OCI-LY1 (cell line): ENCODE results near the gene FXYD6.

Experiments used
- H2AFZ ChIP-seq: fragments of 200-600 bp; sonication (generic), shearing (Covaris generic); 2 replicates; pipeline ENCODE4 v1.6.0; 2014; ENCODE audit warnings: antibody characterized with exemption, mild to moderate bottlenecking, low read length
- H3F3A ChIP-seq: fragments of 200-600 bp; sonication (generic), shearing (Covaris generic); 2 replicates; pipeline ENCODE4 v1.6.0; 2014; ENCODE audit warnings: mild to moderate bottlenecking, antibody characterized with exemption, low read length, moderate library complexity; ENCODE audit not compliant: insufficient read depth
- H3K27ac ChIP-seq: fragments of 200-600 bp; sonication (generic); 2 replicates; pipeline ENCODE4 v1.5.1; 2014; ENCODE audit warnings: low read length, mixed run types, mild to moderate bottlenecking, low read depth; ENCODE audit not compliant: poor library complexity, severe bottlenecking
- H3K27me3 ChIP-seq: fragments of 200-600 bp; sonication (generic); 2 replicates; pipeline ENCODE4 v1.6.0; 2014; ENCODE audit warnings: antibody characterized with exemption, mild to moderate bottlenecking, low read length, moderate library complexity; ENCODE audit not compliant: insufficient read depth
- H3K36me3 ChIP-seq: fragments of 200-600 bp; sonication (generic); 2 replicates; pipeline ENCODE4 v1.6.1; 2014; ENCODE audit warnings: mild to moderate bottlenecking, antibody characterized with exemption, low read length, moderate library complexity, mixed read lengths; ENCODE audit not compliant: insufficient read depth
- H3K4me1 ChIP-seq: fragments of 200-600 bp; sonication (generic); 2 replicates; pipeline ENCODE4 v1.5.1; 2014; ENCODE audit warnings: mild to moderate bottlenecking, low read length, moderate library complexity; ENCODE audit not compliant: insufficient read depth, severe bottlenecking
- H3K4me2 ChIP-seq: fragments of 200-600 bp; sonication (generic), shearing (Covaris generic); 2 replicates; pipeline ENCODE4 v1.6.1; 2014; ENCODE audit warnings: low read length
- H3K4me3 ChIP-seq: fragments of 200-600 bp; sonication (generic); 2 replicates; pipeline ENCODE4 v1.5.1; 2014; ENCODE audit warnings: low read length, low read depth, mild to moderate bottlenecking, mixed read lengths; ENCODE audit not compliant: poor library complexity, severe bottlenecking
- H3K79me2 ChIP-seq: fragments of 200-600 bp; shearing (Covaris generic); 2 replicates; pipeline ENCODE4 v1.6.1; 2016; ENCODE audit warnings: mixed run types, low read length, mixed read lengths; ENCODE audit not compliant: insufficient read depth
- H3K9ac ChIP-seq: fragments of 200-600 bp; sonication (generic), shearing (Covaris generic); 2 replicates; pipeline ENCODE4 v1.6.1; 2014; ENCODE audit warnings: mild to moderate bottlenecking, low read length, mixed read lengths
- H3K9me2 ChIP-seq: fragments of 200-600 bp; sonication (generic), shearing (Covaris generic); 2 replicates; pipeline ENCODE4 v1.6.1; 2014; ENCODE audit warnings: low read depth, mild to moderate bottlenecking, low read length, mixed read lengths
- H3K9me3 ChIP-seq: fragments of 200-600 bp; shearing (Covaris generic); 2 replicates; pipeline ENCODE4 v1.6.1; 2014; ENCODE audit warnings: low read length, mixed read lengths
- H4K20me1 ChIP-seq: fragments of 200-600 bp; sonication (generic), shearing (Covaris generic); 2 replicates; pipeline ENCODE4 v1.6.0; 2016; ENCODE audit warnings: mild to moderate bottlenecking, low read length; ENCODE audit not compliant: insufficient read depth
- CTCF ChIP-seq: fragments of 200-600 bp; sonication (generic), shearing (Covaris generic); IDR thresholded peaks from 2 replicates; pipeline ENCODE4 v1.5.1; 2017; ENCODE audit warnings: mild to moderate bottlenecking, antibody characterized with exemption, low read length, moderate library complexity, mixed read lengths
- EZH2 ChIP-seq: fragments of 200-600 bp; sonication (generic), shearing (Covaris generic); IDR thresholded peaks from 2 replicates; pipeline ENCODE4 v1.8.0; 2017; ENCODE audit warnings: borderline replicate concordance, mixed run types, mild to moderate bottlenecking, antibody characterized with exemption, low read length, moderate library complexity, mixed read lengths

FXYD6 gene

GRCh38 chr11:117911694-117912093 is 35.2 kb upstream of the FXYD6 start:
- TF ChIP-seq EZH2 (no peak), CTCF (no peak)
- H2AFZ ChIP-seq, result no peak overlapping the region
- no peaks in the 10 kb centered on the region for H3K9me2 ChIP-seq
- no peak overlapping the region for H3K9ac ChIP-seq
- H3K36me3 ChIP-seq, result no peaks in the 10 kb centered on the region
- H3K4me2 ChIP-seq, result no peak overlapping the region
- H3K9me3 ChIP-seq, result no peaks in the 10 kb centered on the region
- no peaks in the 10 kb centered on the region for H3F3A ChIP-seq
- no peak overlapping the region for H3K27ac ChIP-seq
- no peaks in the 10 kb centered on the region for H4K20me1 ChIP-seq
- no peaks in the 10 kb centered on the region for H3K4me1 ChIP-seq
- H3K79me2 ChIP-seq, result no peaks in the 10 kb centered on the region
- no peak overlapping the region for H3K4me3 ChIP-seq
- H3K27me3 ChIP-seq, result no peaks in the 10 kb centered on the region

- H3K27me3 ChIP-seq, result no peaks in the 10 kb centered on the region
- no peaks in the 10 kb centered on the region for H3F3A ChIP-seq
- no peaks in the 10 kb centered on the region for H3K9me3 ChIP-seq
- H3K4me2 ChIP-seq, result no peak overlapping the region
- no peaks in the 10 kb centered on the region for H3K9me2 ChIP-seq
- no peaks in the 10 kb centered on the region for H4K20me1 ChIP-seq
- H3K27ac ChIP-seq, result no peak overlapping the region
- no peaks in the 10 kb centered on the region for H3K4me1 ChIP-seq
- no peak overlapping the region for H2AFZ ChIP-seq
- TF ChIP-seq CTCF (no peak), EZH2 (no peak)
- no peak overlapping the region for H3K4me3 ChIP-seq
- no peaks in the 10 kb centered on the region for H3K79me2 ChIP-seq
- no peaks in the 10 kb centered on the region for H3K36me3 ChIP-seq
- no peak overlapping the region for H3K9ac ChIP-seq
Observed at GRCh38 chr11:117910941-117911655, 34.6 kb upstream of the FXYD6 start.

GRCh38 chr11:117910525-117910924 is 34.1 kb upstream of the FXYD6 start:
- Histone ChIP-seq H3K4me1 (no peaks in the 10 kb centered on the region), H3K27ac (no peak overlapping the region), H3K9me3 (no peaks in the 10 kb centered on the region), H3K27me3 (no peaks in the 10 kb centered on the region), H2AFZ (no peak overlapping the region), H3K36me3 (no peaks in the 10 kb centered on the region), H3K9ac (no peak overlapping the region), H3F3A (no peaks in the 10 kb centered on the region), H3K79me2 (no peaks in the 10 kb centered on the region), H4K20me1 (no peaks in the 10 kb centered on the region), H3K9me2 (no peaks in the 10 kb centered on the region), H3K4me2 (no peak overlapping the region), H3K4me3 (no peak overlapping the region)
- TF ChIP-seq EZH2, result no peak
- no peak for TF ChIP-seq CTCF
